Measurements from ENCODE around the gene PRR23E.

PRR23E gene

GRCh38 chr3:127234778-127235177, 41.8 kb downstream of the PRR23E start:
- no peak for DNase-seq

DNA sequence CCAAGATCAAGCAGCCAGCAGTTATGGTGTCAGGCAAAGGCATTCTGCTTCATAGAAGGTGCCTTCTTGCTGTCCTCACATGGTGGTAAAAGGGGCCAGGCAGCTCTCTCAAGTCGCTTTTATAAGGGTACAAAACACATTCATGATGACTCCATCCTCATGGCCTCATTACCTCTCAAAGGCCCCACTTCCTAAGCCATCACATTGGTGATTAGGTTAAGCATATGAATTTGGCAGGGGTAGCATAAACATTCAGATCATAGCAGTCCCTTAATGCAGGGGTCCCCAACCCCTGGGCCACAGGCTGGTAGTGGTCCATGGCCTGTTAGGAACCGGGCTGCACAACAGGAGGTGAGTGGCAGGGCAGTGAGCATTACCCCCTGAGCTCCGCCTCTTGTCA, 42.8 kb downstream of the PRR23E start:
- DNase-seq = no peak

DNA sequence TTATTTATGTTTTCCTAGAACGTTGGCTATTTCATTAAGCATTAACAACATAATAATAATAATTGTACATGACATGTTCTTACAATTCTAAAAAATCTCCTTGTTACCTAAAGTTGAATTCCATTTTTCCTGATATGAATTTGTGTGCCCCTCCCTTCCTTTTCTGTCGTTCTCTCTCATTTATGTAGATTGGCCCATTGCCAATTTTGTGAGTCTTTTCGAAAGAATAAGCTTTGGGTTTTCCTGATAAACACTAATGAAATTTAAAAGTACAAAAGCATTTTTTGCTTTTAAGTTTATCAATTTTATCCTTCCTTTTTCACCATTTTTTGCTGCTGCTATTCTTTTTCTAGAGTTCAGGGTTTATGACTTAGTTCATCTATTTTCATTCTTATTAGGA, 44.9 kb downstream of the PRR23E start:
- DNase-seq = no peak

DNA sequence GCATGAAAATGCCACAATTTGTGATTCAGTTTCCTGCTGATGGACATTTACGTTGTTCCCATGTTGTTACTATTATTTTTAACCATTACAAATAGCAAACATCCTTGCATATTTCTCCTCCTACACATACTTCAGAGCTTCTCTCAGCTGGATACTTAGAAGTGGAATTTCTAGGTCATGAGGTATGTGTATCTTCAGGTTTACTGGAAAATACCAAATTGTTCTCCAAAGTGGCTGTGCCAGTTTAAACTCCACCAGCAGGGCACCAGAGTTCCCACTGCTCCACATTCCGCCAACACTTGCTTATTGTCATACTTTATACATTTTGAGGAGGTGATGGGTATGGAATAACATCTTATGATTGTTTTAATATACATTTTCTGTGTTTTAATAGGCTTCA, 45.7 kb downstream of the PRR23E start:
- DNase-seq = no peak

DNA sequence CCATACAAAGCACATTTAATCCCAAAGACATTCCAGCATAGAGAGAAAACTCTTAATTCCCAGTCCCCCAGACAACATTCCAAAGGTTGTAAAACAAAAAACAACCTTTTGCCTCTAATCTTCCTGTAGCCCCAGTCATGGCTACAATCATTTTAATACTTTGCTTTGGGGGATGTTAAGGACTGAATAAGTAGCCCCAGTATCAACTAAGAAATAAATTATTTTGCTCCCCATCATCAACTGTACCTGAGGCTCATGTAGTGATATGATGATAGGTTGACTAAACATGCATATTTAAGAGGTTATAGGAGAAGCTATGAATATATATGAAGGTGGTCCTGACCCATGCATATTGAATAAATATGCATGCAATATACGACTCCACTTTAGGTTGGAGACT, 54.4 kb downstream of the PRR23E start:
- DNase-seq = no peak
